Liver (tissue), 9 donors: ENCODE measurements around the gene SCRN3. TPM values are rescaled to one million over a fixed set of nuclear protein-coding genes. Genes with fewer than 3 reads are reported as not detected.

Experiments
- DNase-seq: peaks from one replicate; pipeline ENCODE4 v3.0.0-alpha.2; 2017; ENCODE audit warnings: low spot score
- H3K27ac ChIP-seq, 2 donors: one replicate each; pipeline ENCODE4 v1.7.0; 2013; ENCODE audit warnings: inconsistent platforms in 2 of 2, low read length in 2 of 2, control low read depth in 1 of 2, low read depth in 1 of 2, mild to moderate bottlenecking in 1 of 2
- H3K27me3 ChIP-seq, 4 donors: one replicate each; pipeline versions ENCODE4 v1.6.1 to v1.7.0; 2013; ENCODE audit warnings: low read length in 3 of 4, inconsistent platforms in 1 of 4, mild to moderate bottlenecking in 1 of 4, moderate library complexity in 1 of 4; ENCODE audit not compliant: control insufficient read depth in 4 of 4, insufficient read depth in 4 of 4
- H3K36me3 ChIP-seq, 4 donors: one replicate each; pipeline versions ENCODE4 v1.6.1 to v1.7.0; 2013; ENCODE audit warnings: low read length in 3 of 4, mild to moderate bottlenecking in 3 of 4, low read depth in 1 of 4, moderate library complexity in 1 of 4; ENCODE audit not compliant: control insufficient read depth in 4 of 4, insufficient read depth in 3 of 4
- H3K4me1 ChIP-seq, 4 donors: one replicate each; pipeline versions ENCODE4 v1.6.1 to v1.7.0; 2013; ENCODE audit warnings: low read length in 3 of 4, mild to moderate bottlenecking in 3 of 4, moderate library complexity in 1 of 4; ENCODE audit not compliant: control insufficient read depth in 4 of 4, insufficient read depth in 4 of 4
- H3K4me3 ChIP-seq, 3 donors: one replicate each; pipeline versions ENCODE4 v1.6.1 to v1.7.0; 2013; ENCODE audit warnings: low read length in 3 of 3, control low read depth in 1 of 3, low read depth in 1 of 3, mild to moderate bottlenecking in 1 of 3
- H3K9ac ChIP-seq, 2 donors: one replicate each; pipeline ENCODE4 v1.7.0; 2013; ENCODE audit warnings: low read length in 2 of 2, mild to moderate bottlenecking in 2 of 2, moderate library complexity in 2 of 2, control low read depth in 1 of 2, low read depth in 1 of 2
- H3K9me3 ChIP-seq, 4 donors: one replicate each; pipeline versions ENCODE4 v1.6.1 to v1.7.0; 2013; ENCODE audit warnings: low read length in 3 of 4; ENCODE audit not compliant: control insufficient read depth in 4 of 4
- ATF3 ChIP-seq: IDR thresholded peaks from 2 replicates; pipeline ENCODE4 v1.6.1; 2016; ENCODE audit warnings: antibody characterized with exemption
- CTCF ChIP-seq: fragments of 150-350 bp; IDR thresholded peaks from 2 replicates; pipeline ENCODE4 v1.5.1; 2017; ENCODE audit warnings: improper control_type of control experiment, low read depth, low read length; ENCODE audit not compliant: missing input control
- EGR1 ChIP-seq, 2 donors: IDR thresholded peaks; 2 replicates each; pipeline ENCODE4 v1.6.1; 2016 to 2018; ENCODE audit warnings: antibody characterized with exemption in 2 of 2, low read depth in 2 of 2
- FOXA1 ChIP-seq: IDR thresholded peaks from 2 replicates; pipeline ENCODE4 v1.6.1; 2016; ENCODE audit warnings: antibody characterized with exemption
- FOXA2 ChIP-seq: IDR thresholded peaks from 2 replicates; pipeline ENCODE4 v1.6.1; 2016; ENCODE audit warnings: antibody characterized with exemption
- GABPA ChIP-seq, 2 donors: IDR thresholded peaks in 1 of 2; conservative IDR thresholded peaks in 1 of 2; 2 replicates each; pipeline ENCODE4 v1.6.1; 2016; ENCODE audit warnings: antibody characterized with exemption in 2 of 2, mild to moderate bottlenecking in 1 of 2, moderate library complexity in 1 of 2
- HNF4G ChIP-seq: IDR thresholded peaks from 2 replicates; pipeline ENCODE4 v1.6.1; 2016; ENCODE audit warnings: antibody characterized with exemption
- JUND ChIP-seq, 2 donors: IDR thresholded peaks; 2 replicates each; pipeline ENCODE4 v1.6.1; 2016; ENCODE audit warnings: antibody characterized with exemption in 2 of 2
- MAX ChIP-seq: IDR thresholded peaks from 2 replicates; pipeline ENCODE4 v1.6.1; 2016; ENCODE audit warnings: antibody characterized with exemption
- NR2F2 ChIP-seq: IDR thresholded peaks from 2 replicates; pipeline ENCODE4 v1.6.1; 2016; ENCODE audit warnings: antibody characterized with exemption
- RAD21 ChIP-seq, 2 donors: IDR thresholded peaks; 2 replicates each; pipeline ENCODE4 v1.6.1; 2016; ENCODE audit warnings: antibody characterized with exemption in 2 of 2, mild to moderate bottlenecking in 2 of 2
- REST ChIP-seq: IDR thresholded peaks from 2 replicates; pipeline ENCODE4 v1.6.1; 2016; ENCODE audit warnings: antibody characterized with exemption, mild to moderate bottlenecking
- RXRA ChIP-seq, 2 donors: IDR thresholded peaks; 2 replicates each; pipeline ENCODE4 v1.6.1; 2017 to 2018; ENCODE audit warnings: antibody characterized with exemption in 2 of 2, mild to moderate bottlenecking in 1 of 2
- SP1 ChIP-seq: IDR thresholded peaks from 2 replicates; pipeline ENCODE4 v1.6.1; 2018; ENCODE audit warnings: antibody characterized with exemption, mild to moderate bottlenecking
- TAF1 ChIP-seq: conservative IDR thresholded peaks from 2 replicates; pipeline ENCODE4 v1.6.1; 2016; ENCODE audit warnings: antibody characterized with exemption, mild to moderate bottlenecking
- YY1 ChIP-seq: IDR thresholded peaks from 2 replicates; pipeline ENCODE4 v1.6.1; 2016; ENCODE audit warnings: antibody characterized with exemption, mild to moderate bottlenecking
- ZBTB33 ChIP-seq: IDR thresholded peaks from 2 replicates; pipeline ENCODE4 v1.6.1; 2016; ENCODE audit warnings: antibody characterized with exemption
- WGBS: extraction: QIAGEN DNeasy Blood & Tissue Kit; methylation state at CpG from one replicate; pipeline ENCODE4 v1.1.7; 2013; 5-methylcytosine and 5-hydroxymethylcytosine counted together
- polyA plus RNA-seq, 2 donors: library from polyadenylated mRNA; stranded (reverse) in 1 of 2; unstranded in 1 of 2; fragments of 200-250 nt in 1 of 2; fragments of >200 nt in 1 of 2; fragmentation: Nextera tagmentation in 1 of 2; extraction: Ambion mirVana in 1 of 2; gene quantifications; one replicate each; pipeline versions ENCODE4 v1.2.1 to v1.2.3, GENCODE V29; 2013 to 2015
- total RNA-seq, 2 donors: library from RNA; depleted of rRNA; stranded (reverse); fragments of >200 nt; gene quantifications; one replicate each; pipeline ENCODE4 v1.2.3, GENCODE V29; 2014
- donor health status: healthy.
- donor health status: healthy.
- donor health status: healthy.
- donor health status: healthy.
- donor health status: healthy.

SCRN3 gene
- total and polyA plus RNA-seq, 4 donors, result 10.0 to 23.1 (median 13.2) TPM

GRCh38 chr2:174449033-174449432, 53.5 kb downstream of the SCRN3 start (continued):
- no peak for TF ChIP-seq RXRA (IDR thresholded peaks at IDR 0.05)
- TF ChIP-seq RAD21 (IDR thresholded peaks at IDR 0.05), result no peak
- no peak for TF ChIP-seq FOXA1
- no peak for TF ChIP-seq NR2F2

GRCh38 chr2:174450021-174450816, 54.7 kb downstream of the SCRN3 start:
- WGBS, result 96% methylated on average over 4 of the region's 4 CpGs
- H3K27me3 ChIP-seq, result no peaks in the 10 kb centered on the region
- no peak overlapping the region for H3K4me3 ChIP-seq
- DNase-seq, result no peak
- no peak for TF ChIP-seq YY1
- TF ChIP-seq REST, result no peak
- H3K9ac ChIP-seq, result no peak overlapping the region
- H3K36me3 ChIP-seq, result peaks cover 0 to 9% (median 1%) of the 10 kb centered on the region in 4 donors
- H3K4me1 ChIP-seq, result no peaks in the 10 kb centered on the region
- H3K27ac ChIP-seq, result no peak overlapping the region
- H3K9me3 ChIP-seq, result no peaks in the 10 kb centered on the region

GRCh38 chr2:174454566-174454965, 59.0 kb downstream of the SCRN3 start:
- no peaks in the 10 kb centered on the region for H3K4me1 ChIP-seq
- no peak overlapping the region for H3K4me3 ChIP-seq
- peaks cover 0 to 6% (median 4%) of the 10 kb centered on the region in 4 donors for H3K36me3 ChIP-seq
- H3K27me3 ChIP-seq, result no peaks in the 10 kb centered on the region
- TF ChIP-seq YY1, result no peak
- TF ChIP-seq NR2F2, result no peak
- TF ChIP-seq FOXA2, result no peak
- TF ChIP-seq REST, result no peak
- no peak for TF ChIP-seq CTCF
- no peak for TF ChIP-seq HNF4G
- no peak for TF ChIP-seq ATF3
- no peak for TF ChIP-seq EGR1 (IDR thresholded peaks at IDR 0.05; ENCODE audit: low read depth in 2 of 2)
- TF ChIP-seq FOXA1, result no peak
- TF ChIP-seq SP1, result no peak
- TF ChIP-seq JUND (IDR thresholded peaks at IDR 0.05), result no peak
- TF ChIP-seq RAD21 (IDR thresholded peaks at IDR 0.05), result no peak
- no peak for TF ChIP-seq MAX
- TF ChIP-seq ZBTB33, result no peak
- no peak for TF ChIP-seq GABPA (IDR thresholded peaks at IDR 0.05 in 1 of 2, conservative IDR thresholded peaks at IDR 0.05 in 1 of 2)
- TF ChIP-seq TAF1, result no peak
- TF ChIP-seq RXRA (IDR thresholded peaks at IDR 0.05), result no peak
- H3K9me3 ChIP-seq, result no peaks in the 10 kb centered on the region
- DNase-seq, result no peak
- H3K9ac ChIP-seq, result no peak overlapping the region
- WGBS, result 86% methylated on average over 2 of the region's 2 CpGs
- no peak overlapping the region for H3K27ac ChIP-seq
